ENCODE measurements around the gene VRK2. TPM values are rescaled to one million over a fixed set of nuclear protein-coding genes. Genes with fewer than 3 reads are reported as not detected.

VRK2 gene
- total RNA-seq, 1 experiment from 2014 or later: 39.6 TPM

DNA sequence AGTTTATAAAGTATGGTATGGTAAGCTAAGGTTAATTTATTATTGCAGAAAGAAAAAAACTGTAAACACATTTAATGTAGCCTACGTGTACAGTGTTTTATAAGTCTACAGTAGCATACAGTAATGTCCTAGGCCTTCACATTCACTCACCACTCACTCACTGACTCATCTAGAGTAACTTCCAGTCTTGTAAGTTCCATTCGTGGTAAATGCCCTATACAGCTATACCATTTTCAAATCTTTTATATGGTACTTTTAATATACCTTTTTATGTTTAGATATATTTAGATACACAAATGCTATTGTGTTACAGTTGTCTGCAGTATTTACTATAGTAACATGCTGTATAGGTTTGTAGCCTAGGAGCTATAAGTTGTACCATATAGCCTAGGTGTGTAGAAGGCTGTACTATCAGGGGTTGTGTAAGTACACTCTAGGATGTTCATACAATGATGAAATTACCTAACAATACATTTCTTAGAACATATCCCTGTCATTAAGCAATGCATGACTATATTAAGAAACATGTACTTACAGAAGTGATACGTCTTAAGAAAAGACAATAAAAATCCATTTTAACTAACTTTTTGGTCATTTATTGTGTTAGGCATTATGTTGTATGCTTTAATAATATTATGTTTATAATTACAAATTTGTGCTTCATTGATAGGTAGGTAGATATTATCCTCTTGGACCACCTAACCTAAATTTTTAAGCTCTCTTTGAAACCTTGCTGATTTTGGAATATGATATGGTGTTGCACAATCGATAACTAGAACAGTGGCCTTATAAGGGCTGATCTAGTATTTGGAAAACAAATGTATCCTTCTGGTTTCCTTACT, 51.9 kb downstream of the VRK2 start:
- H3K9me3 ChIP-seq (ENCODE audit: control insufficient read depth, insufficient read depth, low read depth, low read length): peaks cover 4% of the 10 kb centered on the region; the same call in 1 of the 2 replicates
- H3K4me3 ChIP-seq (ENCODE audit: low read depth in 2 of 2, low read length in 2 of 2): no peak overlapping the region
- no peaks in the 10 kb centered on the region for H3K27me3 ChIP-seq (ENCODE audit: control insufficient read depth, insufficient read depth, low read length)
- H3K36me3 ChIP-seq (ENCODE audit: control insufficient read depth, insufficient read depth, low read length): no peaks in the 10 kb centered on the region
- H3K27ac ChIP-seq (ENCODE audit: low read length): no peak overlapping the region
- ATAC-seq (no peak), DNase-seq (ENCODE audit: low read depth, low spot score) (no peak)
- H3K4me1 ChIP-seq (ENCODE audit: control insufficient read depth, insufficient read depth, low read length): no peaks in the 10 kb centered on the region
- intact Hi-C loops (cut with micrococcal nuclease; ENCODE audit: unreplicated experiment): no loop called here
- CTCF ChIA-PET: no interaction called here
- TF ChIP-seq POLR2AphosphoS5 (IDR thresholded peaks at IDR 0.05; ENCODE audit: low read depth, low read length) (no peak), SIN3A (IDR thresholded peaks at IDR 0.05; ENCODE audit: borderline replicate concordance, insufficient read depth, low read depth, low read length) (no peak)
- TF ChIP-seq, protein P1, sequence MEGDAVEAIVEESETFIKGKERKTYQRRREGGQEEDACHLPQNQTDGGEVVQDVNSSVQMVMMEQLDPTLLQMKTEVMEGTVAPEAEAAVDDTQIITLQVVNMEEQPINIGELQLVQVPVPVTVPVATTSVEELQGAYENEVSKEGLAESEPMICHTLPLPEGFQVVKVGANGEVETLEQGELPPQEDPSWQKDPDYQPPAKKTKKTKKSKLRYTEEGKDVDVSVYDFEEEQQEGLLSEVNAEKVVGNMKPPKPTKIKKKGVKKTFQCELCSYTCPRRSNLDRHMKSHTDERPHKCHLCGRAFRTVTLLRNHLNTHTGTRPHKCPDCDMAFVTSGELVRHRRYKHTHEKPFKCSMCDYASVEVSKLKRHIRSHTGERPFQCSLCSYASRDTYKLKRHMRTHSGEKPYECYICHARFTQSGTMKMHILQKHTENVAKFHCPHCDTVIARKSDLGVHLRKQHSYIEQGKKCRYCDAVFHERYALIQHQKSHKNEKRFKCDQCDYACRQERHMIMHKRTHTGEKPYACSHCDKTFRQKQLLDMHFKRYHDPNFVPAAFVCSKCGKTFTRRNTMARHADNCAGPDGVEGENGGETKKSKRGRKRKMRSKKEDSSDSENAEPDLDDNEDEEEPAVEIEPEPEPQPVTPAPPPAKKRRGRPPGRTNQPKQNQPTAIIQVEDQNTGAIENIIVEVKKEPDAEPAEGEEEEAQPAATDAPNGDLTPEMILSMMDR (IDR thresholded peaks at IDR 0.05): no peak
- in situ Hi-C loops (cut with HindIII; ENCODE audit: low pct_unique_long_range_greater_than_20kb, low sequenced_read_pairs): no loop called here
- BruUV-seq (replicated peaks): no TSS peak
- POLR2A ChIA-PET: no interaction called here

DNA sequence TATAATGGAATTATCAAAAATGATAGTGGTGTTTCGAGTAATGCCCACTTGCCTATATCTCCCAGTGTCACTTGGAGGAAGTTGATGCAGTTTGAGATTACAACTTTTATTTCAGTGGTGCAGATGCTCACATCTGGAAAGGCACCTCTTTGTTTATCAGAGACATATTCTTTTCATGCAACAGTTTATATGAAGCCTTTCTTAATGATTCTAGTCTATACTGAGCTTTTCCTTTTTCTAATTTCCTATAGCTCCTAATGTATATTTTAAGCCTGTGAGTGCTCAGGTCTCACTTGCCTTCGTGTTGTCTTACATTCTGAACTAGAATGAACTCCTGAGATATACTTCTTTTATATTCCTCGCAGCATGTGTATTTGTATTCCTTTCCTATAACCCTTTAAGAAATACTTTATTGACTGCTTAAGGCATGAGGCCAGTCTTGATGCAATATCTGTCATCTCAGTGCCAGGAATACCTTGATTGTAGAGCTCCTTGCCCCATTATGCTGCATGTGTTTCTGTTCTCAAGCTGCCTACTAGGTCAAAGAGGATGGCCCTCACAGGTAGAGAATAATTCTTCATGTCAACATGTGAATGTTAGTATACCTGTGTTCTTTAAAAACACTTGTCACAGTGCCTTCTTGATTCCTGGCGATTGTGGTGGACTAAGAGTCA, 52.6 kb downstream of the VRK2 start:
- Histone ChIP-seq H3K4me1 (ENCODE audit: control insufficient read depth, insufficient read depth, low read length) (no peaks in the 10 kb centered on the region), H3K36me3 (ENCODE audit: control insufficient read depth, insufficient read depth, low read length) (no peaks in the 10 kb centered on the region), H3K27me3 (ENCODE audit: control insufficient read depth, insufficient read depth, low read length) (no peaks in the 10 kb centered on the region), H3K4me3 (ENCODE audit: low read depth in 2 of 2, low read length in 2 of 2) (no peak overlapping the region), H3K27ac (ENCODE audit: low read length) (no peak overlapping the region), H3K9me3 (ENCODE audit: control insufficient read depth, insufficient read depth, low read depth, low read length) (peaks cover 4% of the 10 kb centered on the region; the same call in 1 of the 2 replicates)
- intact Hi-C loops (cut with micrococcal nuclease; ENCODE audit: unreplicated experiment): no loop called here
- no peak for DNase-seq (ENCODE audit: low read depth, low spot score)
- in situ Hi-C loops (cut with HindIII; ENCODE audit: low pct_unique_long_range_greater_than_20kb, low sequenced_read_pairs): no loop called here
- TF ChIP-seq TCF7L2 (IDR thresholded peaks at IDR 0.05; ENCODE audit: low read depth, low read length) (no peak), SIN3A (IDR thresholded peaks at IDR 0.05; ENCODE audit: borderline replicate concordance, insufficient read depth, low read depth, low read length) (no peak), POLR2AphosphoS5 (IDR thresholded peaks at IDR 0.05; ENCODE audit: low read depth, low read length) (no peak)
- TF ChIP-seq, protein P2, sequence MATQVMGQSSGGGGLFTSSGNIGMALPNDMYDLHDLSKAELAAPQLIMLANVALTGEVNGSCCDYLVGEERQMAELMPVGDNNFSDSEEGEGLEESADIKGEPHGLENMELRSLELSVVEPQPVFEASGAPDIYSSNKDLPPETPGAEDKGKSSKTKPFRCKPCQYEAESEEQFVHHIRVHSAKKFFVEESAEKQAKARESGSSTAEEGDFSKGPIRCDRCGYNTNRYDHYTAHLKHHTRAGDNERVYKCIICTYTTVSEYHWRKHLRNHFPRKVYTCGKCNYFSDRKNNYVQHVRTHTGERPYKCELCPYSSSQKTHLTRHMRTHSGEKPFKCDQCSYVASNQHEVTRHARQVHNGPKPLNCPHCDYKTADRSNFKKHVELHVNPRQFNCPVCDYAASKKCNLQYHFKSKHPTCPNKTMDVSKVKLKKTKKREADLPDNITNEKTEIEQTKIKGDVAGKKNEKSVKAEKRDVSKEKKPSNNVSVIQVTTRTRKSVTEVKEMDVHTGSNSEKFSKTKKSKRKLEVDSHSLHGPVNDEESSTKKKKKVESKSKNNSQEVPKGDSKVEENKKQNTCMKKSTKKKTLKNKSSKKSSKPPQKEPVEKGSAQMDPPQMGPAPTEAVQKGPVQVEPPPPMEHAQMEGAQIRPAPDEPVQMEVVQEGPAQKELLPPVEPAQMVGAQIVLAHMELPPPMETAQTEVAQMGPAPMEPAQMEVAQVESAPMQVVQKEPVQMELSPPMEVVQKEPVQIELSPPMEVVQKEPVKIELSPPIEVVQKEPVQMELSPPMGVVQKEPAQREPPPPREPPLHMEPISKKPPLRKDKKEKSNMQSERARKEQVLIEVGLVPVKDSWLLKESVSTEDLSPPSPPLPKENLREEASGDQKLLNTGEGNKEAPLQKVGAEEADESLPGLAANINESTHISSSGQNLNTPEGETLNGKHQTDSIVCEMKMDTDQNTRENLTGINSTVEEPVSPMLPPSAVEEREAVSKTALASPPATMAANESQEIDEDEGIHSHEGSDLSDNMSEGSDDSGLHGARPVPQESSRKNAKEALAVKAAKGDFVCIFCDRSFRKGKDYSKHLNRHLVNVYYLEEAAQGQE (IDR thresholded peaks at IDR 0.05; ENCODE audit: insufficient read depth in 1 of 2, low read depth in 2 of 2, low read length in 1 of 2): no peak
- TF ChIP-seq, protein P1 (IDR thresholded peaks at IDR 0.05): no peak
- no TSS peak for BruUV-seq (replicated peaks)
- no peak for ATAC-seq
- POLR2A ChIA-PET: no interaction called here
- CTCF ChIA-PET: no interaction called here
